Sciatic nerve (tissue), 2 donors: Measurements from ENCODE around the gene PTPN1. TPM values are rescaled to one million over a fixed set of nuclear protein-coding genes. Genes with fewer than 3 reads are reported as not detected.
"Not testable (repeated sequence)": the region's sequence is repeated elsewhere in the genome, so short reads cannot be mapped to it uniquely, and the experiment has no call there.

Experiments used
- ATAC-seq: fragments of 200-7000 bp; cut with Tn5 transposase; one replicate; pipeline ENCODE4 v1.9.1; 2020; ENCODE audit warnings: mild to moderate bottlenecking, moderate library complexity
- DNase-seq: peaks from one replicate; pipeline ENCODE4 v3.0.0-alpha.2; 2020; ENCODE audit warnings: low spot score
- intact Hi-C: fragments of 100-400 bp; cut with DNase I; formaldehyde crosslinking; loops from one replicate; pipeline ENCODE4 v1.14.2; 2022
- total RNA-seq: library from RNA; stranded (reverse); fragmentation: NEBNext Ultra II Directional; extraction: Animal tissue kit (Norgen Biotek cat#: 25700); gene quantifications from one replicate; pipeline ENCODE4 v1.2.1, GENCODE V29; 2021
- donor health status: DM: no; HTN: no; CAD: no.
- donor health status: DM: no; HTN: no; CAD: no.

PTPN1 gene
- total RNA-seq, 1 donor from 2014 or later, result 25.8 TPM

GRCh38 chr20:50595433-50595895 is 85.3 kb downstream of the PTPN1 start:
- DNase-seq (no peak), ATAC-seq (no peak)
- intact Hi-C loops, result no loop called here

DNA sequence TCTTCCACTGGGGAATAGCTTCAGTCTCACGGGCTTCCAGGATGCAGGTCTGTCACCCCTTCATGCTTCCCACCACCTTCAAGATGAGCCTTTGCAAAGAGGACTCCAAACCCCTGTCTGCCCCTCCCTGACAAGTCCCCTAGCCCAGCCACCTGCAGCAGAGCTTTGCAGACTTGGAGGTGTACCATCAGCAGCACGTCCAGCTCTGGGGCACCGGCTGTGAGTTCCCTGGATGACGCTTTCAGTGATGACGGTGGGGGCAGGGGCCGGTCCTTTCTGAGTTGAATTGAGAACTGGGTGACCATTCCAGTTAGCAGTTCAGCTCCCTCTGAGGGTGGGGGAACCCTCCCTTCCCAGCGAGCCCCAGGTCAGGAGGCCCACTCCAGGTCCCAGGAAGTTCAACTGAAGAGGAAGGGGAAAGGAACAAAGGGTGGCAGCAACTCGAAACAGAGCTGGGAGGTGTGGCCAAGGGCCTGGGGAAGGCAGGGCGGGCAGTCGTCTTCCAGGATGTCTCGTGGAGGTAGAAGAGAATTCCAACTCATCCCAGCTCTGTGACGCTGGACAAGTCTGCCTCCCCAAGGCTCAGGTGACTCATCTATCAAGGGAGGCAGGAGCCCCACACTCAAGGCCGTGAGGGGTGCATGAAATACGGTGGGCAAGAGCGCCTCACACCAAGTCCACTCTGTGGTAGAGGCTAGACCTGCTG is 86.0 kb downstream of the PTPN1 start:
- intact Hi-C loops, result no loop called here
- DNase-seq (no peak), ATAC-seq (no peak)

DNA sequence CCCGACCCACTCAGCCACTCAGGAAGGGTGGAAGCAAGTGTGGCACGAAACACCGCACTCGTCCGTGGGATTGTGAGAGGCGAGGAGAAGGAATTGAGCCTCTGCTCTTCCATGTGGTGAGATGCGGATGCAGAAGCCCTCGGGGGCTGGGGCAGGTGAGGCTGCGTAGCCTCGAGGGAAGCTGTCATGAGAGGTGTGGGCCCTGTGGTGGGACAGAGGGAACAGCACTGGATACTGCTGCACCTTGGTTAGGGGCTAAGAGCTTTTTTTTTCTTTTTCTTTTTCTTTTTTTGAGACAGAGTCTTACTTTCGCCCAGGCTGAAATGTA is 86.5 kb downstream of the PTPN1 start:
- intact Hi-C loops, result no loop called here
- ATAC-seq (no peak), DNase-seq (no peak)

GRCh38 chr20:50597406-50597969 is 87.3 kb downstream of the PTPN1 start:
- intact Hi-C loops, result no loop called here
- DNase-seq, result no peak
- no peak for ATAC-seq

GRCh38 chr20:50598074-50598473 is 87.9 kb downstream of the PTPN1 start:
- ATAC-seq (no peak), DNase-seq (no peak)
- intact Hi-C loops, result no loop called here

GRCh38 chr20:50598768-50599167 is 88.6 kb downstream of the PTPN1 start:
- ATAC-seq, intact Hi-C loops, DNase-seq: not testable (repeated sequence)

DNA sequence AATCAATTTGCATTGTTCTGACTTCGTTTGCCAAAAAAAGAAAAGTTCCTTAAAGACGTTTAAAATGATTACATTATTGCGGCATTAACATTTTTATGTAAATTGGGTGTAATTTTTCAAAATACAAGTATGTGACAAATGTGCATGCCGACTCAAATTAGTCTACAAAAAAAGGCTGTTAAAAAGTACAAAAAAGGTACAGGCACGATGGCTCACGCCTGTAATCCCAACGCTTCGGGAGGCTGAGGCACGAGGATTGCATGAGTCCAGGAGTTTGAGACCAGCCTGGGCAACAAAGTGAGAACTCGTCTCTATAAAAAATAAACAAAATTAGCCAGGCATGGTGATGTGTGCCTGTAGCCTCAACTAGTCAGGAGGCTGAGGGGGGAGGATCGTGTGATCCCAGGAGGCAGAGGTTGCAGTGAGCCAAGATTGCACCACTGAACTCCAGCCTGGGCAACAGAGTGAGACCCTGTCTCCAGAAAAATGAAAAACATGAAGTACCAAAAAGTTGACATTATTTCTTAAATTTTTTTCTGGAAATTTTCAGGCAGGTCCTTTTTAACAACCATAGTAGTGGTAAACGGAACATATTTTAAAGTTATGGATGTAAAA is 90.2 kb downstream of the PTPN1 start:
- ATAC-seq, result no peak

DNA sequence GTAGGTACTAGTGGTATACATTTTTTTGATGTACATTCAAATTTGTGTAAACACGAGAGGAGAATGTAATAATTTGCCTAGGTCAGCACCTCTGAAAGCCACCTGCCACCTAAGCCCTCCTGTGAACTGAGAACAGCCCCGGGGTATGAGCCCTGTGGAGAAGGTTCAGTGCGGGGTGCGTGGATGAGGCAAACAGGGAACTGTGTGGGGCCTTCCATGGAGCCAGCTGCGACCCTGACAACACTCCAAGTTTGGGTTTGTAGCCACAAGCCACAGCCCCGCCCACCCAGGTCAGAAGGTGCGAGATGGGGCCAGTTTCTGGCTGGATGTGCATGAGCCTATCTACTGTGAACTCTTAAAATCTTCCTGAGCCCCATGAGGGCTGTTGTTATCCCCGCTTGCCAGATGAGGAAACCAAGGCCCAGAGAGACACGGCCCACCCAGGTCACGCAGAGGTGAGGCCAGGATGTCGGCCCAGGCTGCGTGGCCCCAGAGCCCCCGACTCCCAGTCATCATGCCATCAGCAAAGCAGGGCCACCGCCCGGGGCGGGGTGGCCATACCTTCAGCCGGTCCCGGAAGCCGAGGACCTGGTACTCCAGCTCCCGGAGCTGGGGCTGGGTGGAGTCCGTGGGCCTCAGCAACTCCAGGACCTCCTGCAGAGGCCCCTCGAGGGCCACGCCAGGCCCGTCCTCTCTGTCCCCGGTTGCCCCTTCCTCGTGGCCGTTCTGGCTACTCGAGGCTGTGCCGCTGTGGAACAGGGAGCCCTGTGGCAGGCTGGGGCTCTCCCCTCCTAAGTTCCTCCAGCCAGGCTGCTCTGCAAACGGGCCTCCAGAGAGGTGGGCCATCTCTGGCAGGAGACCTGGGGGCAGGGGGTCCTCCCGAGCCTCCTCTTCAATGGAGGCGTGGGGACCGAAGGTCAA is 91.6 kb downstream of the PTPN1 start:
- peak; percentile 23 for ATAC-seq

More for the DNA sequence above, 90.2 kb downstream of the PTPN1 start:
- intact Hi-C loops, result no loop called here
- no peak for DNase-seq

DNA sequence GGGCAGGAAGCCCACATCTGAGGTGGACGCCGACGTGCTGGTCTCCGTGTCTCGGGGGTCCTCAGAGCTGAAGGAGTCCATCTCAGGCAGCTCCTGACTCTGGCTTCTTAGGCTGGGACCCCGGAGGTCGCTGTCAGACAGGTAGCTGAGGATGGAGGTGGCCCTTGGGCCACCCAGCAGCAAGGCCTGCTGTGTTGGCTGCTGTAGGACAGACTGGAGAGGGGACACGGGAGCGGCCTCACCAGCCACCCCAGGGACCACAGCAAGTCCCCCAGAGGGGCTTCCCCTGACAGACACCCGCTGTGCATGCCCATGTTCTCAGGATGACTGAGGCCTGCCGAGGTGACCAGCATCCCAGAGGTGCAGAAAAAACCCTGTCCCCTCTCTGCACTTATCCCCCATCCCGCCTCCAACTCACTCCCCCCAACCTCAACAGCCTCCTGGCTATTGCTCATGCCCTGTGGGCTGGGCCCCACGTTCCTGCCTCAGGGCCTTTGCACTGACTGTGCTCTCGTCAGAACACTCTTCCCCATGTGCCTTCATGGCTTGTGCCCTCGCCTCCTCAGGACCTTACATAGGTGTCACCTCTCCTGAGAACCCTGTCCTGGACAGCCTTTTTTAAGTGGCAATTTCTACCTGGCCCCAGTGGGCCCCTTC is 92.4 kb downstream of the PTPN1 start:
- ATAC-seq (no peak), DNase-seq (no peak)
- intact Hi-C loops, result no loop called here

More for the DNA sequence above, 91.6 kb downstream of the PTPN1 start:
- intact Hi-C loops, result no loop called here
- DNase-seq, result no peak

GRCh38 chr20:50604451-50604850 is 94.3 kb downstream of the PTPN1 start:
- intact Hi-C loops, result no loop called here

DNA sequence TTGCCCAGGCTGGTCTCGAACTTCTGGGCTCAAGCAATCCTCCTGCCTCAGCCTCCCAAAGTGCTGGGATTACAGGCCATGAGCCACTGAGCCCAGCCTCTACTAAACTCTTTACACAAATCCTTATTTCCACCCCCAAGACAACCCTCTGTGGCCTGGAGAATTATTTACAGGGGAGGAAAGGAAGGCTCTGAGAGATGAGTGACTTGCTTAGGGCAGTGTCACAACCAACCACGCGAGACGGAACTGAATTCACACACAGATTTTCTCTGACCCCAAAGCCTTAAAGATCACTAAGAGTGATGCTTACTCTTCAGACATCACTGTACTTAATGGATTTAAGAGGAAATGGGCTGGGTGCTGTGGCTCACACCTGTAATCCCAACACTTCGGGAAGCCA is 95.0 kb downstream of the PTPN1 start:
- DNase-seq (no peak), ATAC-seq (no peak)
- intact Hi-C loops, result no loop called here

More at GRCh38 chr20:50604451-50604850, 94.3 kb downstream of the PTPN1 start:
- DNase-seq, result no peak
- ATAC-seq, result no peak

- ATAC-seq (no peak), DNase-seq (no peak)
- intact Hi-C loops, result no loop called here
Measured at GRCh38 chr20:50607436-50607835, 97.3 kb downstream of the PTPN1 start.

- intact Hi-C loops, result no loop called here
- DNase-seq (no peak), ATAC-seq (no peak)
Measured at GRCh38 chr20:50607850-50608749, 97.9 kb downstream of the PTPN1 start.

DNA sequence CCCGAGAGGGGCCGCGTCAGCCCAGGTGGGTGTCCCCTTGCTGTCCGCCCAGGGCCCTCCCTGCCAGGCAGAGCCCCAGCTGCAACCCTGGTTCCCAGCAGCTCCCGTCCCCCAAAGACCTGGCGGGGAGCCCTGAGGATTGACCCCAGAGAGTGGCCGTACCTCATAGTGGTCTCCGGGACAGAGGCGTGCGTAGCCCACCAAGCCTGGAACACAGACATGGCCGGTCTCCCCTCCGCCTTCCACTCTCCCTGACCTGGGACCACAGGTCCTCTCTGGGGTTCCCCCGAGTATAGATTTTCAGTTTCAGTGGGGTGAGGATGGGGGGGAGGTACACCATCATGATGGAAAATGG is 98.5 kb downstream of the PTPN1 start:
- ATAC-seq, result no peak
- intact Hi-C loops, result no loop called here
- DNase-seq, result no peak

DNA sequence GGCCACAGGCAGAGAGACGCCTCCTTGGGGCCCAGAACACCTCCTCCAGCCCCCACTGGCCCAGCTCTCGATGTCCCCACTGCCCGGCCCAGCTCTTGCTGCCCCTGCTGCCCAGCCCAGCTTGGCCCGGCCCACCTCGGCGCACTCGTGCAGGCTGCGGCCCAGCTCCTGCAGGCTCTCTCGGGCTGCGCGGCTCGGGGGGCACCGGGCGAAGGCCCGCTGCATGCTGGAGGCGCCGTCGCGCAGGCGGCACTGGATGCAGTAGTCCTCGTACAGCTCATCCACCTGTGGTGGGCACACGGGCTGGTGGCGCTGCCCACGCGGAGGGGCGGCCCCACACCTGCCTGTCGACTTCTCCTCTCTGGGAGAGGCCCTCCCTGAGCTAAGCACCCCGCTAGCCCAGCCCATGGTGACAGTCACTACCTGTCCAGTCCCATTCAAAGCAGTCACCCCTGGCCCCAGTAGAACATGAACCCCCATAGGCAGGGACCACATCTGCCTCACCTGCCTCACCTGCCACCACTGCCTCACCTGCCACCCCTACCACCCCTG is 99.3 kb downstream of the PTPN1 start:
- intact Hi-C loops, result no loop called here
- DNase-seq (no peak), ATAC-seq (no peak)

DNA sequence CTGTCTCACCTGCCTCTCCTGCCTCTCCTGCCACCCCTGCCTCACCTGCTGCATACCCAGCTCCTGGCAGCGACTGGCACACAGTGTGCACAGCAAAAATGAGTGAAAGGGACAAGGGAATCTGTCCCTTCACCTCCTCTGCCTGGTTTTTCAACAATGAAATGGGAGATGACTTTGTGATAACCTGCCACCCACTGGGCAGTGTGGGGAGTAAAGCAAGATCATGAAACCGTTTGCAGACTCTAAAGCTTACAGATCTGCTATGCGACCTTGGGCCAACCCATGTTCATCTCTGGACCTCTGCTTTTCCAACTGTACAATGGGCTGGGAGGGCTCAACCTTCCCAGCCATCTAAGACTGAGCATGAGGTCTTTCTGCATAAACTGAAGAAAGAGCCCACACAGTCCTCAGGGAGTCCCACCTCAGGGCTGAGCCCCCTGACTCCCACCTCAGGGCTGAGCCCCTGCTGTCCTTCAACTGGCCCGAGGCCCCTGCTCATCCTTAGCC is 100.1 kb downstream of the PTPN1 start:
- DNase-seq (no peak), ATAC-seq (no peak)
- intact Hi-C loops, result no loop called here

DNA sequence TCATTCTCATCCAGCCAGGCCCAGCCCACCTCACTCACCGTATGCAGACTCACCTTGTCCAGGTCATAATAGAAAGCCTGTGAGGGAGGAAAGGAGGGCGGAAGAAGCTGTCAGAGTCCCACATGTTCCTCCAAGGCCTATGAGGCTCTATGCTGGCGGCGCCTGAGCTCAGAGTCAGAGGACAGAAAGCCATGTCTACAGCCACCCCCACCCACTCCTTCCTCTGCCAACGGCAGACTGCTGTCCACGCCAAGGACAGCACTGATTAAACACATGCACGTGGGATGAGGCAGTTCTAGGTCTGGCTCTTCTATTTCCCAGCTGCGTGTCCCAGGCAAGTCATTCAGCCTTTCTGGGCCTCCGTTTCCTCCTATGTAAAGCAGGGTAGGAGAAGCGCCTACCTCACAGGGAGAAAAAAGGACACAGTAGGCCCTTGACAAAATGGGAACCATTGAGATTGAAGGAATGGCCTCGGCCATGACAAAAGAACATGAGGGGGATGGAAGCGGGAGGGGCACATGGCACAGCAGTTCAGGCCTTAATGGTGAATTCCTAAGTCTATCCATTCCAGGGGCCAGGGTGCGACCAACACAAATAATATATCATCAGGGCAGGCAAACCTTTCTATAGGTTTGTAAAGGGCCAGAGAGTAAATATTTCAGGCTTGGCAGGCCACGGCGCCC is 101.1 kb downstream of the PTPN1 start:
- ATAC-seq, result peak; percentile 49
- intact Hi-C loops, result no loop called here

More for the DNA sequence above, 101.1 kb downstream of the PTPN1 start:
- no peak for DNase-seq
